AG04450 (cell line): ENCODE data around the gene PTPRD. TPM values are rescaled to one million over a fixed set of nuclear protein-coding genes. Genes with fewer than 3 reads are reported as not detected.

ENCODE experiments used
- CTCF ChIA-PET: fragments of 300-600, 350-600 bp; formaldehyde crosslinking; extraction: SDS; loops from one replicate; lab custom pipeline; 2022; ENCODE audit warnings: antibody characterized with exemption, inconsistent platforms; lab: Charles Lee
- POLR2A ChIA-PET: fragments of 350-600 bp; formaldehyde crosslinking; extraction: SDS; loops from one replicate; lab custom pipeline; 2021; ENCODE audit warnings: antibody characterized with exemption, inconsistent platforms; lab: Yijun Ruan, JAX
- DNase-seq: peaks from one replicate; pipeline ENCODE4 v3.0.0-alpha.2; 2011; ENCODE audit warnings: low read depth, low spot score
- H3K27ac ChIP-seq: one replicate; pipeline ENCODE4 v1.5.1; 2012; ENCODE audit warnings: low read depth, low read length, control low read depth
- H3K27me3 ChIP-seq: one replicate; pipeline ENCODE4 v1.6.0; 2012; ENCODE audit warnings: low read length; ENCODE audit not compliant: control insufficient read depth, insufficient read depth
- H3K4me3 ChIP-seq: 2 replicates; pipeline ENCODE4 v1.5.1; 2011; ENCODE audit warnings: mild to moderate bottlenecking, low read depth, low read length, control low read depth
- H3K9me3 ChIP-seq: 2 replicates; pipeline ENCODE4 v1.5.1; 2012; ENCODE audit warnings: low read length; ENCODE audit not compliant: control insufficient read depth, insufficient read depth
- polyA plus RNA-seq: library from polyadenylated mRNA; depleted of rRNA; stranded (reverse); fragments of >200 nt; gene quantifications from 2 replicates; pipeline ENCODE4 v1.2.3, GENCODE V29; 2011
- TF ChIP-seq, protein P1 (sequence below): IDR thresholded peaks from 2 replicates; pipeline ENCODE4 v1.5.1; 2011; ENCODE audit warnings: low read depth, low read length, control low read depth, inconsistent platforms

PTPRD gene
- polyA plus RNA-seq, 1 experiment, result 0.19 TPM

DNA sequence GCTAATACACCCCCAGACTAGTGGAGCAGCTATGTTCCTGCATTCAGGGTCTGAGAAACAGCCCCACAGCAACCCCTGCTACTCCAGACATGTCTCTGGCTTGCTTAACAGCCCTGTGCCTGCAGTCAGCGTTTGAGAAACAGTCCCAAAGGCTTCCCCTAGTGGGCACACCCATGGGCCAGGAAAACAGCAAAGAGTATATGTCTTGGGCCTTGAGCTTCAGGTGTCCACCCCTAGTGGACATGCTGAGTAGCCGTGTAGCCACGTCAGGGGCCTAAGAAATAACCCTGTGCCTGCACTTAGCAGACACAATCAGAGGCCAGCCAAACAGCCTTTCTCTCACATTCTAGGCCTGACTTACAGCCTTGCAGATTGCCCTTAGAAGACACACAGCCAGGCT, 698.6 kb downstream of the PTPRD start:
- CTCF ChIA-PET, result interaction anchor here (0.6 kb wide), 1 partner anchor 29 kb away, joined by 3 read pairs; no protein-coding TSS in a partner anchor
- no peak overlapping the region for H3K4me3 ChIP-seq
- TF ChIP-seq, protein P1, sequence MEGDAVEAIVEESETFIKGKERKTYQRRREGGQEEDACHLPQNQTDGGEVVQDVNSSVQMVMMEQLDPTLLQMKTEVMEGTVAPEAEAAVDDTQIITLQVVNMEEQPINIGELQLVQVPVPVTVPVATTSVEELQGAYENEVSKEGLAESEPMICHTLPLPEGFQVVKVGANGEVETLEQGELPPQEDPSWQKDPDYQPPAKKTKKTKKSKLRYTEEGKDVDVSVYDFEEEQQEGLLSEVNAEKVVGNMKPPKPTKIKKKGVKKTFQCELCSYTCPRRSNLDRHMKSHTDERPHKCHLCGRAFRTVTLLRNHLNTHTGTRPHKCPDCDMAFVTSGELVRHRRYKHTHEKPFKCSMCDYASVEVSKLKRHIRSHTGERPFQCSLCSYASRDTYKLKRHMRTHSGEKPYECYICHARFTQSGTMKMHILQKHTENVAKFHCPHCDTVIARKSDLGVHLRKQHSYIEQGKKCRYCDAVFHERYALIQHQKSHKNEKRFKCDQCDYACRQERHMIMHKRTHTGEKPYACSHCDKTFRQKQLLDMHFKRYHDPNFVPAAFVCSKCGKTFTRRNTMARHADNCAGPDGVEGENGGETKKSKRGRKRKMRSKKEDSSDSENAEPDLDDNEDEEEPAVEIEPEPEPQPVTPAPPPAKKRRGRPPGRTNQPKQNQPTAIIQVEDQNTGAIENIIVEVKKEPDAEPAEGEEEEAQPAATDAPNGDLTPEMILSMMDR, result no peak
- H3K27me3 ChIP-seq, result no peaks in the 10 kb centered on the region
- peaks cover 11% of the 10 kb centered on the region; the same call in 1 of the 2 replicates for H3K9me3 ChIP-seq
- H3K27ac ChIP-seq, result no peak overlapping the region
- no peak for DNase-seq
- POLR2A ChIA-PET, result no interaction called here

DNA sequence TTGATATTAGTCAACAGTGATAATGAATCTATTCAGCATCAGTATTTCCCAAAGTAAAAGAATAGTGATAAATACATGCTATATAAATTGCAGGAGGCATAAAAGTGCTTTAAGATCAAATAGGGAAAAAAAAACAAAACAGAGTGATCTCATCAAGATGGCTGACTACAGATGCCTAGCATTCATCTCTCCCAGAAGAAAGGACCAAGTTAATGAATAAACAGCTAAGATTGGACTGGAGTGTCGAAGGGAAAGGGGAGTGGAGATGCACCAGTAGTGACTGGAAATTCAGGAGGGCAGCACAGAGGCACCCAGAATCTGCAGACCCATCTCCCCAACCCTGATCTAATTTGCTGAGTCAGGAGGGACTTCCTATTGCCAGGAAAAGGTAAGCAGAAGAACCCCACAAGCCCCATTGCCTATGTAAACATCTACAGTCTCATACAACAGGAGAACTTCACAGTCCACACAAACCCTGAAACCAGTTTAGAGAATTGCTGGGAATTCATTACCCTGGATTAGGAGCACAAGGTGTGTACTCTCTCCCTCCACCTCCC, 699.4 kb downstream of the PTPRD start:
- no peaks in the 10 kb centered on the region for H3K27me3 ChIP-seq
- POLR2A ChIA-PET, result no interaction called here
- TF ChIP-seq, protein P1, result no peak
- DNase-seq, result no peak
- H3K27ac ChIP-seq, result no peak overlapping the region
- no peak overlapping the region for H3K4me3 ChIP-seq
- CTCF ChIA-PET, result interaction anchor here (1.0 kb wide), 1 partner anchor 13 kb away, joined by 3 read pairs; no protein-coding TSS in a partner anchor
- peaks cover 11% of the 10 kb centered on the region; the same call in 1 of the 2 replicates for H3K9me3 ChIP-seq

DNA sequence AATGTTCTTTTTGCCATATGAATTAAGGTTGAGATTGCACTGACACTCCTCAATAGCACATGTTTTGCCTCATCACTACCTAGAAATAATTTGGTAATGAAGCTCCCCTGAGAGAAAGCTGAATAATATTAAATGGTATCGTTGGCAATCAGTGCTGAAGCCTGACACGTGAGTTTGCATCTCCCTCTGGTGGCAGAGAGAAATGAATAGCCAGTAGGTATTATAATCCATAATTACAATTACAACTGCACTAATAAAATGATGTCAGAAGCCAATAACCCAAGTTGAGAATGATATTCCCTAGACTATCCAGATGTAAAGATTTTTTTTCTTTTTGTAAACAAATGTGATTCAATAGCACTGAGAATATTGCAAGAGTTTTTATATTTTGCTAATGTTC, 700.3 kb downstream of the PTPRD start:
- Histone ChIP-seq H3K4me3 (no peak overlapping the region), H3K27ac (no peak overlapping the region), H3K27me3 (no peaks in the 10 kb centered on the region), H3K9me3 (peaks cover 11% of the 10 kb centered on the region; the same call in 1 of the 2 replicates)
- no peak for DNase-seq
- ChIA-PET POLR2A (no interaction called here), CTCF (interaction anchor here (1.0 kb wide), 1 partner anchor 14 kb away, joined by 3 read pairs; no protein-coding TSS in a partner anchor)
- TF ChIP-seq, protein P1, result no peak

DNA sequence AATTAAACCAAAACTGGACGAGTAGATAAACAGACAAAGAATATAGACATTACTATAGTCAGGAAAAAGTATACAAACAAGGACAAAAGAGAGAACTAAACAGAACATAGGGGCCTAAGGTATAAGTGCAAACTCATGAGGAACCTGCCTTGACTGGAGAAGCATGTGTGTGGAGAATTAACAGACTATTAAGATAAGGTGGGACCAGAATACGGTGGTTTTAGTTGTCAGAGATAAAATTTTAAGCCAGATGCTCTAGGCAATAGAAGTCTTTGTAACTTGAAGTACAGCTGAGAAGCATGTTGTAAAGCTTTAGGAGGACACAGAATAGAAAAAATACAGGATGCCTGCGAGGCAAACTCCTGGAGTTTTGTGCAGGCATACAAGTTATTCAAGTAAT, 707.1 kb downstream of the PTPRD start:
- no peak for DNase-seq
- TF ChIP-seq, protein P1, result no peak
- no peaks in the 10 kb centered on the region for H3K27me3 ChIP-seq
- H3K27ac ChIP-seq, result no peak overlapping the region
- ChIA-PET POLR2A (no interaction called here), CTCF (no interaction called here)
- H3K9me3 ChIP-seq, result no peaks in the 10 kb centered on the region
- H3K4me3 ChIP-seq, result no peak overlapping the region

DNA sequence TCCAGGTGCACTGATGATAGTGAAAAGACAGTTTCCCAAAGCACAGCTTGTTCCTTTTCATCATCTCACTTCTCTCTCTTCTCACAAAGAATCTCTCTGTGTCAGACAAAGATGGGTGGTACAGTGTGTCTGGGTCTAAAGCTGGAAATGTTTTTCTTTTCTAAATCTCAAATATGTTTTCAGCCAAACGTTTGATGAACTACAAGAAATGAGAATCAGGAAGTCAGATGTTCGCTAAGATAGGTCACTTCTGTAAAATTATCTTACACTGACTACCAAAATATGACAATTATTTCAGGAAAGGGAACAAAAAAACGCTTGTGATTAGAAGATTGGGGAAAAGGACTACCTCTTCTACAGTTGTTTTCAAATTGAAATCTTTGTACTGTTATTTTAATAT, 708.8 kb downstream of the PTPRD start:
- no peaks in the 10 kb centered on the region for H3K9me3 ChIP-seq
- CTCF ChIA-PET, result no interaction called here
- POLR2A ChIA-PET, result no interaction called here
- TF ChIP-seq, protein P1, result no peak
- H3K4me3 ChIP-seq, result no peak overlapping the region
- no peaks in the 10 kb centered on the region for H3K27me3 ChIP-seq
- DNase-seq, result no peak
- no peak overlapping the region for H3K27ac ChIP-seq
